IMR-90 (cell line): Measurements from ENCODE around the gene GPR142. TPM values are rescaled to one million over a fixed set of nuclear protein-coding genes. Genes with fewer than 3 reads are reported as not detected.

Source experiments
- ATAC-seq: fragments of 200-7000 bp; cut with Tn5 transposase; 2 replicates; pipeline ENCODE4 v1.9.1; 2020; ENCODE audit warnings: low read depth, mild to moderate bottlenecking, moderate library complexity
- BruUV-seq: library from RNA; stranded (reverse); fragments of 400-500 nt; replicated peaks from 2 replicates; lab custom pipeline; 2021; lab: Mats Ljungman, UMichigan
- CTCF ChIA-PET: fragments of 300-600 bp; formaldehyde crosslinking; extraction: SDS; loops from one replicate; lab custom pipeline; 2021; ENCODE audit warnings: antibody characterized with exemption; lab: Yijun Ruan, JAX
- POLR2A ChIA-PET: fragments of 300-600 bp; sonication (Branson Sonifier 250); formaldehyde crosslinking; loops from one replicate; lab custom pipeline; 2022; ENCODE audit warnings: antibody characterized with exemption; ENCODE audit not compliant: unreplicated experiment; lab: Charles Lee
- DNase-seq: peaks from one replicate; pipeline ENCODE4 v3.0.0; 2013
- H2AFZ ChIP-seq: replicated peaks from 2 replicates; pipeline ENCODE3; 2013; ENCODE audit warnings: low read length, mild to moderate bottlenecking; ENCODE audit not compliant: poor library complexity
- H2AK5ac ChIP-seq: 2 replicates; pipeline ENCODE4 v1.6.1; 2013; ENCODE audit warnings: low read depth, low read length, inconsistent platforms
- H2AK9ac ChIP-seq: replicated peaks from 2 replicates; pipeline ENCODE3; 2013; ENCODE audit warnings: mild to moderate bottlenecking, low read depth, low read length, moderate library complexity; ENCODE audit not compliant: poor library complexity
- H2BK120ac ChIP-seq: 2 replicates; pipeline ENCODE4 v1.6.1; 2013; ENCODE audit warnings: low read depth, low read length, inconsistent platforms
- H2BK15ac ChIP-seq: 3 replicates; pipeline ENCODE4 v1.6.1; 2013; ENCODE audit warnings: low read depth, low read length, inconsistent platforms
- H2BK20ac ChIP-seq: 2 replicates; pipeline ENCODE4 v1.6.1; 2013; ENCODE audit warnings: low read depth, mild to moderate bottlenecking, inconsistent platforms, low read length, moderate library complexity
- H2BK5ac ChIP-seq: 2 replicates; pipeline ENCODE4 v1.6.1; 2013; ENCODE audit warnings: mild to moderate bottlenecking, low read depth, low read length, inconsistent platforms; ENCODE audit not compliant: poor library complexity, severe bottlenecking
- H3K14ac ChIP-seq: replicated peaks from 2 replicates; pipeline ENCODE4 v1.6.1; 2013; ENCODE audit warnings: low read depth, low read length, inconsistent platforms
- H3K18ac ChIP-seq: 2 replicates; pipeline ENCODE4 v1.6.1; 2013; ENCODE audit warnings: low read depth, low read length, control low read depth
- H3K23ac ChIP-seq: 2 replicates; pipeline ENCODE4 v1.6.1; 2013; ENCODE audit warnings: low read depth, low read length, inconsistent platforms
- H3K27ac ChIP-seq: 2 replicates; pipeline ENCODE4 v1.5.1; 2013; ENCODE audit warnings: mild to moderate bottlenecking, control low read depth, low read length; ENCODE audit not compliant: insufficient read depth
- H3K27me3 ChIP-seq: 2 replicates; pipeline ENCODE4 v1.6.1; 2013; ENCODE audit warnings: low read length; ENCODE audit not compliant: control insufficient read depth, insufficient read depth
- H3K36me3 ChIP-seq: 2 replicates; pipeline ENCODE4 v1.6.1; 2013; ENCODE audit warnings: low read length, mixed read lengths; ENCODE audit not compliant: control insufficient read depth, insufficient read depth
- H3K4ac ChIP-seq: 2 replicates; pipeline ENCODE4 v1.6.1; 2013; ENCODE audit warnings: low read depth, low read length, inconsistent platforms
- H3K4me1 ChIP-seq: 2 replicates; pipeline ENCODE4 v1.6.1; 2013; ENCODE audit warnings: low read length, mixed read lengths; ENCODE audit not compliant: control insufficient read depth, insufficient read depth
- H3K4me2 ChIP-seq: 2 replicates; pipeline ENCODE4 v1.6.1; 2013; ENCODE audit warnings: low read depth, mild to moderate bottlenecking, control low read depth, low read length, moderate library complexity
- H3K4me3 ChIP-seq: 2 replicates; pipeline ENCODE4 v1.5.1; 2013; ENCODE audit warnings: low read depth, mild to moderate bottlenecking, control low read depth, low read length, moderate library complexity; ENCODE audit not compliant: insufficient read depth
- H3K56ac ChIP-seq: 2 replicates; pipeline ENCODE4 v1.6.1; 2013; ENCODE audit warnings: low read length, inconsistent platforms; ENCODE audit not compliant: insufficient read depth; ENCODE audit errors: extremely low read depth
- H3K79me1 ChIP-seq, 2 experiments: 2 replicates each; pipeline ENCODE4 v1.6.1; 2013; ENCODE audit warnings: low read length in 2 of 2, inconsistent platforms in 1 of 2, low read depth in 1 of 2
- H3K9ac ChIP-seq: 2 replicates; pipeline ENCODE4 v1.6.1; 2013; ENCODE audit warnings: low read depth, low read length, control low read depth
- H3K9me1 ChIP-seq: 2 replicates; pipeline ENCODE4 v1.6.1; 2013; ENCODE audit warnings: low read length, inconsistent platforms; ENCODE audit not compliant: insufficient read depth
- H3K9me3 ChIP-seq: 2 replicates; pipeline ENCODE4 v1.6.1; 2013; ENCODE audit warnings: low read length; ENCODE audit not compliant: control insufficient read depth, insufficient read depth
- H4K20me1 ChIP-seq: 2 replicates; pipeline ENCODE4 v1.6.1; 2013; ENCODE audit warnings: low read length, inconsistent platforms; ENCODE audit not compliant: insufficient read depth
- H4K5ac ChIP-seq: 2 replicates; pipeline ENCODE4 v1.6.1; 2013; ENCODE audit warnings: mild to moderate bottlenecking, low read depth, low read length, control low read depth
- H4K8ac ChIP-seq, 2 experiments: 2 replicates each; pipeline ENCODE4 v1.6.1; 2013; ENCODE audit warnings: low read depth in 2 of 2, low read length in 2 of 2, control low read depth in 1 of 2, inconsistent platforms in 1 of 2
- H4K91ac ChIP-seq: 2 replicates; pipeline ENCODE4 v1.6.1; 2013; ENCODE audit warnings: low read depth, low read length, inconsistent platforms; ENCODE audit not compliant: insufficient read depth
- BHLHE40 ChIP-seq: fragments of 150-350 bp; IDR thresholded peaks from 2 replicates; pipeline ENCODE4 v1.6.1; 2016; ENCODE audit warnings: mild to moderate bottlenecking, low read depth, low read length
- CEBPB ChIP-seq: IDR thresholded peaks from 2 replicates; pipeline ENCODE4 v1.6.1; 2012; ENCODE audit warnings: low read depth, low read length, improper control_type of control experiment
- CHD1 ChIP-seq: IDR thresholded peaks from 2 replicates; pipeline ENCODE4 v1.6.1; 2012; ENCODE audit warnings: low read depth, low read length, improper control_type of control experiment
- MAFK ChIP-seq: IDR thresholded peaks from 2 replicates; pipeline ENCODE4 v1.6.1; 2012; ENCODE audit warnings: low read depth, low read length, improper control_type of control experiment
- MXI1 ChIP-seq: IDR thresholded peaks from 2 replicates; pipeline ENCODE4 v1.6.1; 2012; ENCODE audit warnings: low read depth, mild to moderate bottlenecking, low read length, moderate library complexity, borderline replicate concordance
- NFE2L2 ChIP-seq: fragments of 150-350 bp; IDR thresholded peaks from 2 replicates; pipeline ENCODE4 v1.6.1; 2016; ENCODE audit warnings: low read depth, mild to moderate bottlenecking, low read length
- RAD21 ChIP-seq: IDR thresholded peaks from 2 replicates; pipeline ENCODE4 v1.6.1; 2012; ENCODE audit warnings: low read length, improper control_type of control experiment
- USF2 ChIP-seq: fragments of 150-350 bp; IDR thresholded peaks from 2 replicates; pipeline ENCODE4 v1.6.1; 2017; ENCODE audit warnings: mild to moderate bottlenecking, antibody characterized with exemption, low read length, low read depth
- WGBS, 2 experiments: methylation state at CpG; one replicate each; pipeline versions ENCODE4 v1.1.5 to v1.1.7; 2013; ENCODE audit warnings: missing lambda C conversion rate in 2 of 2; ENCODE audit not compliant: insufficient read length in 1 of 2; ENCODE audit errors: extremely low coverage in 2 of 2; 5-methylcytosine and 5-hydroxymethylcytosine counted together
- dilution Hi-C: fragments of 300-500 bp; cut with HindIII; formaldehyde crosslinking; loops from one replicate; pipeline ENCODE4 v1.14.3; 2018; ENCODE audit warnings: low sequenced_read_pairs; ENCODE audit not compliant: unreplicated experiment
- in situ Hi-C: fragments of 300-500 bp; cut with MboI; formaldehyde crosslinking; loops from 3 replicates; pipeline ENCODE4 v1.14.3; 2019; ENCODE audit warnings: low sequenced_read_pairs, inconsistent platforms, mixed read lengths
- intact Hi-C: fragments of 100-400 bp; cut with micrococcal nuclease; formaldehyde crosslinking; loops from 2 replicates; pipeline ENCODE4 v1.10.0; 2022
- polyA plus RNA-seq, 3 experiments: library from polyadenylated mRNA; depleted of rRNA; stranded (reverse); fragments of >200 nt; gene quantifications; 2 replicates each; pipeline ENCODE4 v1.2.3, GENCODE V29; 2012; ENCODE audit warnings: low replicate concordance in 1 of 3
- total RNA-seq: library from RNA; depleted of rRNA; stranded (reverse); fragments of >200 nt; gene quantifications from 2 replicates; pipeline ENCODE4 v1.2.3, GENCODE V29; 2012

The GPR142 gene
- total and polyA plus RNA-seq, 2 of the 4 experiments (the other 2 are of a cell fraction), result not detected

DNA sequence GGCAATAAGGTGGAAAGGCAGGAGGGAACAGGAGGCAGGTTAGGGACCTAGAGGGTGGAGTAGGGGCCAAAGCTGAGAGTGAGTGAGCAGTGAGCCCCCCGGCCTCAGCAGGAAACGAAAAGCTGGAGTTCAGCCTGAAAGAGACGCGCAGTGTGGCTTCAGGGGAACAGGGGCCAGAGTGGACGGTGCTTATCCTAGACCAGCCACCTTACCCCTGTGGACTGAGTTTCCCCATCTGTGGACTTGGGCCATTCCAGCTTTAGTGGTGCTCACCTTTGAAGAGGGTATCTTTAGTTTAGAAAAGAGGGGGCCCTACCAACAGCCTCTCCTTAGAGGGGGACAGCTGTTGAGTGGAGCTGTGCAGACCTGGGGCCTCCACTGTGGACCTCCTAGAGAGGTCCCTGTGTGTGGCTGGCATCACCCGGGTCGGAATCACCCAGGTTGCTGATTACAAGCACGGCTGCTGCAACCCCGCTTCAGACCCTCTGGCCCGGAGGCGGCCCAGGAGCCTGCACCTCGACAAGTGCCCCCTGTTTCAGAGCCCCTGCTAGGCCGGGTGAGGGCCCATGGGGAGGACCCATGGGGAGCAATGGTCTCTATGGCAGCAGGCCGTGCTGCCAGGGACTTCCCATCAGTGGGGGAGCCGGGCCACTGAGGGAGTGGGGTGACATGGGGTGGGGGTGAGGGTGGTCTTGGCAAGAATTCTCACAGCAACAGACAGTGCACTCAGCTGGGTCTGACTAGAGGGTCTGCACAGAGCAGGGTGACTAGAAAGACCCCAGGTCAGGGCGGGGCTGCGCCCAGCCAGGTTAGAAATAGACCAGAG is 2.6 kb downstream of the GPR142 start:
- in situ Hi-C loops, result no loop called here
- 81% methylated on average over 3 of the region's 17 CpGs; no CpG with 5 or more reads in 1 of the 2 experiments for WGBS, 2 experiments
- H2BK5ac ChIP-seq, result no peak overlapping the region
- H2AK9ac ChIP-seq, result no peak overlapping the region
- no peak overlapping the region for H3K9ac ChIP-seq
- no peaks in the 10 kb centered on the region for H3K79me1 ChIP-seq
- no peak overlapping the region for H3K14ac ChIP-seq
- H3K18ac ChIP-seq, result no peak overlapping the region
- POLR2A ChIA-PET, result no interaction called here
- DNase-seq (no peak), ATAC-seq (no peak)
- H3K56ac ChIP-seq, result no peak overlapping the region
- no peaks in the 10 kb centered on the region for H3K27me3 ChIP-seq
- no peak overlapping the region for H2BK120ac ChIP-seq
- no peaks in the 10 kb centered on the region for H3K36me3 ChIP-seq
- H3K23ac ChIP-seq, result no peak overlapping the region
- H3K4ac ChIP-seq, result no peak overlapping the region
- no peak overlapping the region for H2AFZ ChIP-seq
- no peak overlapping the region for H4K8ac ChIP-seq
- CTCF ChIA-PET, result no interaction called here
- H2BK20ac ChIP-seq, result no peak overlapping the region
- no peaks in the 10 kb centered on the region for H3K9me1 ChIP-seq
- no peak overlapping the region for H2BK15ac ChIP-seq
- no peak overlapping the region for H4K5ac ChIP-seq
- no peaks in the 10 kb centered on the region for H4K20me1 ChIP-seq
- no TSS peak for BruUV-seq
- intact Hi-C loops, result loop anchor here (10.0 kb wide), 1 partner anchor 495 kb away; no protein-coding TSS in a partner anchor
- no peak overlapping the region for H3K27ac ChIP-seq
- no peaks in the 10 kb centered on the region for H3K4me1 ChIP-seq
- H4K91ac ChIP-seq, result no peak overlapping the region
- no peak overlapping the region for H2AK5ac ChIP-seq
- no peak overlapping the region for H3K4me2 ChIP-seq
- no peak overlapping the region for H3K4me3 ChIP-seq
- TF ChIP-seq CHD1 (no peak), USF2 (no peak), MXI1 (no peak), CEBPB (no peak), NFE2L2 (no peak), MAFK (no peak), BHLHE40 (no peak), RAD21 (no peak)
- dilution Hi-C loops, result no loop called here
- no peaks in the 10 kb centered on the region for H3K9me3 ChIP-seq
